NCI-H2029 (cell line): ENCODE measurements around the gene SORBS1.

Experiments used
- DNase-seq: peaks from one replicate; lab custom pipeline; 2025; lab: John Stamatoyannopoulos, UW

SORBS1 gene

DNA sequence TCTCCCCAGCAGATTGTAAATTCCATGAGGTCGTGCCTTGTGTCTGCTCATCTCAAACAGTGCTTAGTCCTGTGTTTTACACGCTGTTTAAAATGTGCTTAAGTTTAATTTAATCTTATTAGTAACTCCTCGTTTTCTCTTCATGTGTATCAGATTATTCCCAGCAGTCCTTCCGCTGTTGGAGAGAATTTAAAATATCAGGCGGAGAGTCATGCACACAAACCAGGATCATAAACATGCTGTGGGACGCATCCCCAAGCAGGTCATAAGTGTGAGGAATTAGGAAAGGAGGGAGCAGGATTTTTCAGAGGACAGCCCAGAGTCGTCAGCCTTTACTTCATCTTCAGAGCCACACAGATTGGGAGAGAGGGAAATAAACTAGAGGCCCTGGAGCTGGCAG is 4.2 kb upstream of the SORBS1 start:
- DNase-seq: no peak

GRCh38 chr10:95564291-95564690 is 3.1 kb upstream of the SORBS1 start:
- DNase-seq: no peak

GRCh38 chr10:95562341-95562965 is 1.3 kb upstream of the SORBS1 start:
- no peak for DNase-seq

DNA sequence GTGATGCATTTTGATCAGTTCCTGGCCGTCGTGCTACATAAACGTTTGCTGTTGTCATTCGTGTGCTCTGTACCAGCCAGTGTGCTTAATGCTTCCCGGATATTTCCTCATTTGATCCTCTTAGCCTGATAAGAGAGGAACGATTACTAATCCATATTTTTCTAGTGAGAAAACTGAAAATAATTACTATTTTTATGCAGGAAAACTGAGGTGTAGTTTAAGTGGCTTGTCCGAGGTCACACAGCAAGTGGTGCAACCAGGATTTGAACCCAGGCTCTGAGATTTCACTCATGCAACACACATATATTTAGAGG is 650 bp upstream of the SORBS1 start:
- no peak for DNase-seq

- DNase-seq: peak; percentile 4
Measured at GRCh38 chr10:95560278-95561176, 644 bp downstream of the SORBS1 start.

- no peak for DNase-seq
Measured at GRCh38 chr10:95559896-95560277, 1.3 kb downstream of the SORBS1 start.

DNA sequence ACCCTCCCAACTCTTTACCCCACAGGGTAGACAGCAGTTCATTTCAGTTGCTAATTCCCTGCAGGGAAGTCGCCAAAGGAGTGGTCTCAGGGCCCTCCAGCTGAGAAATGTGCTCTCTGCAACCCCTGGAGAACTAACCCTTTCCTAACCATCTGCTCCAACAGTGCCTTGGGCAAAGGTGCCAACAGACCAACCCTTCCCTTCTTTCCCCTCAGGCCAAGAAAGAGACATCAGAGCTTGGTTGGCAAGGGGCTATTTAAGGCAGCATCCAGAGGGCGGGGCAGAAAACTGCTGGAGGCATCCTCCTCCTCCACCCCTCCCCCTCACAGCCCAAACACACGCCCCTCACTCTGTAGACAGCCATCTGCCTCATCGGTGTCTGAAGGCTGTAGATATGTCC is 1.7 kb downstream of the SORBS1 start:
- no peak for DNase-seq

DNA sequence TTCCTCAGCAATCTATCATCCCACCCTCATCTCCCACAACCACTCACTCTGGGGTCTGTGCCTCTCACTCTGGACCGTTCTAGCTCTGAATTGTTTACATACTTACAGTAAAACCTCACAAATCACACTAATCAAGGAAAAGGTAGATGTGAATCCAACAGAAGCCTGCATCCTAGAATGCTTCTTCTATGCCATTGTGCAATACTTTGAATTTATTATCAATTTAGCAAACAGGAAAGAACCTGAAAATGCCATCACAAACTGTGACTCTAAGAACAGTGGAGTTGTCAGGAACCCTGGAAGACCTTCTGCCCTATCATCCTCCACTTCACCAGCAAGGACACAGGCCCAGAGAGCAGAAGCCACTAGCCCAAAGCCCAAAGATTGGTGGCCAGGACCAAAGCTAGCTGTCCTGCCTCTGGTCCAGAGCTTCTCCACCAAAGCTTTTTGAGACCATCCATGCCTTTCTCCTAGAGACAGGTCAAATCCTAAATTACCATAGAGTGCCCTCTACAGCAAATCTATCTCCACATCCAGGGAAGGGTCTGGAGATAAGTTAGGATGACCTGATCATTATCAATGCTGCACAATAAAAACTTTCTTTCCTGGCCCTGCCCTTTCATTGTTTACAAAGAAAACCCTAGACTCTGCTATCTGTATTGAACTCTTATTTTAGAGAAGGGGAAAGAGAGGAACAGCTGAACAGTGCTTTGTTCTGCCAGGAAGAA is 2.4 kb downstream of the SORBS1 start:
- no peak for DNase-seq

GRCh38 chr10:95556994-95557767 is 4.0 kb downstream of the SORBS1 start:
- DNase-seq: no peak

DNA sequence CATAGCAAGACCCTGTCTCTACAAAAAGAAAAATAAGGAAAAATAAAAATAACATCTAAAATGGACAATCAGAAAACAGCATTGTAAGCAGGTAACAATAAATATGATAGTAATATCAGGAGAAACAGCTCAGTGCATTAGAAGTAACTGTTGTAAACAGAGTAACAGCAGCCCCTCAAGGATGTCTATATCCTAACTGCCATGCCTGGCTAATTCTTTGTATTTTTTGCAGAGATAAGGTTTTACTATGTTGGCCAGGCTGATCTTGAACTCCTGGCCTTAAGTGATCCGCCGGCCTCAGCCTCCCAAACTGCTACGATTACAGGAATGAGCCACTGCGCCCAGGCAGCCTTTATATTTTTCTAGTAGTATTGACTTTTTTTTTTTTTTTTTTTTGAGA is 7.5 kb downstream of the SORBS1 start:
- no peak for DNase-seq

DNA sequence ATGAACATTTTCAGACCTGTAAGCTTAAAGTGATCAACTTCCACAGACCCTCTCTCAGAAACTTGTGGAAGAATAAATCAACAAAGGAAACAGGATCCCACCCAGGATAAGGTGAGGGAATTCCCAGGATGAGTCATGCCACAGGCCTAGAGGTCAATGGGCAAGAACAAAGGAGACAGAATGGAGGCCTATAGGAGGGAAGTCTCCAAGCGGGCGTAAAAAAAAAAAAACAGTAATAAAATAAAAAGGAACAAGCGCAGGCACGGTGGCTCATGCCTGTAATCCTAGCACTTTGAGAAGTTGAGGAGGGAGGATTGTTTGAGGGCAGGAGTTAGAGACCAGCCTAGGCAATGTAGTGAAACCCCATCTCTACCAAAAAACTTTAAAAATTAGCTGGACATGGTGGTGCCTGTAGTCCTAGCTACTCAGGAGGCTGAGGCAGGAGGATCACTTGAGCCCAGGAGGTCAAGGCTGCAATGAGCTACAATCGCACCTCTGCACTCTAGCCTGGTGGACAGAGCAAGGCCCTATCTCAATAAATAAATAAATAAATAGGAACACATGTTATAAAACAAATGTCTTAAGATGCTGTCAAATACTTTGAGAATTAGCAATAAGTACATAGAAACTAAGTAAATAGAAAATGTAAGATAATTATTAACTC is 8.4 kb downstream of the SORBS1 start:
- no peak for DNase-seq

DNA sequence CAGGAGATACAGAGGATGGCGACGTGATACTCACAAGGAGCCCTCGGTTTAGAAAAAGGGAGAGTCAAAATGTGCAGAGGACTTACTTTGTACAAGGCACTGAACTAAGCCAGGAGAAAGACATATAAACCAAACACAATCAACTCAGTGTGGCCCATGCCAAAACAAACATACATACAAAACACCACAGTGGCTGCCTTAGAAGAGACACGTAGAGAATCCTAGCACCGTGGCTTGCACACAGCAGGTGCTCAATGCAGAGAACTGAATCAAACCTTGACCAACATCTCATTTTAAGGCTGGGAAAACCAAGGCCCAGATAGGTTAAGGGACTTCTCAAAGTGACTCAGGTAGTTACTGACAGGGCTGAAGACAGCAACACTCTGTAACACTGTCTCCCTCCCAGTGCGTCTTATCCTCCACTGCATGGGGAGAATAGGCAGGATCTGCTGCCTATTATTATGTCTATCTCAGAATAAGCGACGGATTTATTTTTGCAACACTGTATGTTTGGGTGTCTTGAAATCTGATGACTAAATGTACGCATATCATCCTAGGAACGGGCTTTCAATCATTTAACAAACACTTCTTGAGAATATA is 11.0 kb downstream of the SORBS1 start:
- DNase-seq: peak; percentile 46

GRCh38 chr10:95547791-95548435 is 13.3 kb downstream of the SORBS1 start:
- no peak for DNase-seq

DNA sequence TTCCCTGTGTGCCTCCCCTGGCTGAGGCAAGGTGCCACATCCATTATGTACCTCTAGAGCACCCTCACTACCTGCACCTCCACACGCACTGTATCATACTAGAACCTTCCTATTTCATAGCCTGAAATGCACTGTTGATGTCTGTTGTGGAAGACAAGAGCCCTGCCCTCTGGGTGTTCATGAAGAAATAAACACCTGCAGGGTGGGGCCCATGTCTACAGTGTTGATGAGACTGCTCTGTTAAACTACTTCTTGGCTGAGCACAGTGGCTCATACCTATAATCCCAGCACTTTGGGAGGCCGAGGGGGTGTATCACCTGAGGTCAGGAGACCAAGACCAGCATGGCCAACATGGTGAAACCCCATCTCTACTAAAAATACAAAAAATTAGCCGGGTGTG is 14.0 kb downstream of the SORBS1 start:
- DNase-seq: no peak

DNA sequence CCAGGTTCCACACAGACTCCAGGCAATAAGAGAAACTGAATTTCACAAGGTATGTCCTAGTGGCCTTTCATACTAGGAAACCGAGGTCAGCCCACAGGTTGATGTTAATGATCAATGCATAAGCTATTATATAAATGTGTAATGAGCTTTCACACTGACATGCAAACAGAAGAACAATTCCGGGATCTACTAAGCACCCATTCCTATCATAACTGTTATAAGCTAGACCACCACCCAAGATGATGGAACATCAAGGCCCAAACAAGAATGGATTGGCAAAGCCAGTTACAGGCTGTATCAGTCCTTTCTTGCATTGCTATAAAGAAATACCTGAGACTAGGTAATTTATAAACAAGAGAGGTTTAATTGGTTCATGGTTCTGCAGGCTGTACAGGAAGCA is 15.2 kb downstream of the SORBS1 start:
- no peak for DNase-seq

DNA sequence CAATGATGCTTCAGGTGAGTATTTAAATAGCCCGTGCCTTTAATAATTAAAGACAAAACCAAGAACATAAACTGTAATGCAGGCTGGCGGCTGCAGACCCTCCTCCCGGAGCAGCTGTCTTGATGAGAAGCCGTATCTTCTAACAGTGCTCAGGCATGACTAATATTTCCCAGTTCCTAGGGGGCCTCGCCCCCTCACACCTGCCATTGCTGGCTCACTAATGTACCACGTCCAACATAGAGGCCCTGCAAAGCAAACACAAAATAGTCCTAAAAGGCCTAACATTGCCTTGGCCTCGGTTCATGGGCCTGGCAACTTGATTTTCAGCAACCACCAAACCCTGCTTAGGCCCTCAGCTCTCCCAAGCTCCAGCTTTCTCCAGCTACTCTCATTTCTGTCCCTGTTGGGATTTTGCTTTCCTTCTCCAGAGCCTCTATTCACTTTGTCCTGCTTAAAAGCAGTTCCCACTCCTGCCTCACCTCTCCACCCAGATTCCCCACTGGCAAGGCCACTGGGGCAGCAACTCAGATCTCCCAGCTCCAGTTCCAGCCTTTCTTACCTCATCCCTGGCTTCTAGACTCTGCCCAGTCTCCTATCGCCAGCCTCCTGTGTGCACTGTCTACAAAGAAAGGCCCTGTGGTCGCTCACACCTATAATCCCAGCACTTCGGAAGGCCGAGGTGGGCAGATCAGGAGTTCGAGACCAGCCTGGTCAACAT is 16.2 kb downstream of the SORBS1 start:
- DNase-seq: no peak

DNA sequence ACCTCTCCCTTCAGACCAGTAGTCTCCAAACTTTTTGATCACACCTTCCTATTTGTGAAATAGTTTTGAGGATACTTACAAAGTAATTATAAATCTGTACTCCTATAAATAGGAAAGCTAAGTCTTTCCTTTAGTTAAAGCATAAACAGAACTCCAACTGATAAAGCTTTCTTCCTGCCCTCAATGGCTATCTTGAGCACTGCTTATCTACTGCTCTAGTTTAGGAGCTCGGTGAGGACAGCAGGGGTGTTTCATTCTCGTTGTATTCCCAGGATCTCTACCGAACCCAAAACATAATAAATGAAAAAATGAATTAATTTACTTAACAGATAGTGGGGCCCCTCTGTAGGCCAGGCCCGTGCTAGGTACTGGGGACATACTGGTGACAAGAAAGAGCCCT is 17.7 kb downstream of the SORBS1 start:
- no peak for DNase-seq

DNA sequence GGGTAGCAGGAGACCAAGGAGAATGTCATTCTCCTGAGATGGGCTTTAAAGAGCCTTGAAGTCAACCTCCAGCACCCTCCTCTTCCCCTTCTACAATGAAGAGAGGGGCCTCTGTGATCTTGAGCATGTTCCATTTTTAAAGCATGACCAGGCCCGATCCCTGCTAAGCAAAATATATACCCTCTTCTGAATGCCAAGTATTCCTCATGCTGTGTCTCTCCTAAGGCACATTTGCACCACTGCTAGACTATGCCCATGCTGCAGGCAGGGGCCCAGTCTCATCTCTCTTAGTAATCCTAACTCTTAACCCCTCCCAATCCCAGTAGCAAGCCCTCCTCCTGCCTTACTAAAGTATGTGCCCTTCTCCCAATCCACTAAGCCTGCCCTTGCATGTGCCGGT is 18.4 kb downstream of the SORBS1 start:
- DNase-seq: no peak

- no peak for DNase-seq
Measured at GRCh38 chr10:95542330-95542729, 18.8 kb downstream of the SORBS1 start.

- DNase-seq: no peak
Measured at GRCh38 chr10:95540514-95541052, 20.6 kb downstream of the SORBS1 start.
